Ectodermal cell (in vitro differentiated cells): ENCODE results near the gene MVD.

Source experiments
- H3K27ac ChIP-seq: 2 replicates; pipeline ENCODE4 v1.7.0; 2013; ENCODE audit warnings: mild to moderate bottlenecking, low read depth, low read length; ENCODE audit not compliant: insufficient read depth, poor library complexity, severe bottlenecking
- H3K27me3 ChIP-seq: 2 replicates; pipeline ENCODE4 v1.7.0; 2013; ENCODE audit warnings: mild to moderate bottlenecking, low read length; ENCODE audit not compliant: insufficient read depth, control insufficient read depth, poor library complexity, severe bottlenecking
- H3K36me3 ChIP-seq: one replicate; pipeline ENCODE4 v1.7.0; 2013; ENCODE audit warnings: low read length; ENCODE audit not compliant: control insufficient read depth, insufficient read depth
- H3K4me1 ChIP-seq: one replicate; pipeline ENCODE4 v1.7.0; 2013; ENCODE audit warnings: low read length; ENCODE audit not compliant: control insufficient read depth, insufficient read depth
- H3K4me3 ChIP-seq: 2 replicates; pipeline ENCODE4 v1.7.0; 2013; ENCODE audit warnings: low read depth, low read length, control low read depth; ENCODE audit not compliant: insufficient read depth
- H3K9me3 ChIP-seq: 2 replicates; pipeline ENCODE4 v1.7.0; 2013; ENCODE audit warnings: mild to moderate bottlenecking, low read length, moderate library complexity; ENCODE audit not compliant: control insufficient read depth
- WGBS, 2 experiments: methylation state at CpG; one replicate each; pipeline ENCODE4 v1.1.7; 2013; ENCODE audit warnings: missing lambda C conversion rate in 2 of 2; 5-methylcytosine and 5-hydroxymethylcytosine counted together

MVD gene

GRCh38 chr16:88697116-88697830 is 34.4 kb upstream of the MVD start:
- WGBS, 2 experiments, result 95 to 96% methylated on average over 47 of the region's 47 CpGs
- H3K9me3 ChIP-seq, result no peaks in the 10 kb centered on the region
- H3K4me3 ChIP-seq, result no peak overlapping the region
- no peaks in the 10 kb centered on the region for H3K4me1 ChIP-seq
- H3K36me3 ChIP-seq, result peaks cover 8% of the 10 kb centered on the region
- H3K27ac ChIP-seq, result no peak overlapping the region
- H3K27me3 ChIP-seq, result no peaks in the 10 kb centered on the region

GRCh38 chr16:88696441-88696840 is 33.5 kb upstream of the MVD start:
- H3K4me1 ChIP-seq, result no peaks in the 10 kb centered on the region
- WGBS, 2 experiments, result 91 to 94% methylated on average over 14 of the region's 14 CpGs
- no peak overlapping the region for H3K4me3 ChIP-seq
- no peak overlapping the region for H3K27ac ChIP-seq
- H3K27me3 ChIP-seq, result no peaks in the 10 kb centered on the region
- peaks cover 8% of the 10 kb centered on the region for H3K36me3 ChIP-seq
- H3K9me3 ChIP-seq, result no peaks in the 10 kb centered on the region

- Histone ChIP-seq H3K4me1 (no peaks in the 10 kb centered on the region), H3K9me3 (no peaks in the 10 kb centered on the region), H3K4me3 (no peak overlapping the region), H3K36me3 (peaks cover 8% of the 10 kb centered on the region), H3K27me3 (peaks cover 4% of the 10 kb centered on the region), H3K27ac (no peak overlapping the region)
- 95 to 97% methylated on average over 7 of the region's 7 CpGs for WGBS, 2 experiments
Observed at GRCh38 chr16:88695753-88696152, 32.9 kb upstream of the MVD start.

GRCh38 chr16:88695218-88695617 is 32.3 kb upstream of the MVD start:
- Histone ChIP-seq H3K27me3 (peaks cover 9% of the 10 kb centered on the region), H3K36me3 (peaks cover 8% of the 10 kb centered on the region), H3K9me3 (no peaks in the 10 kb centered on the region), H3K4me3 (no peak overlapping the region), H3K27ac (no peak overlapping the region), H3K4me1 (no peaks in the 10 kb centered on the region)
- WGBS, 2 experiments, result 93 to 94% methylated on average over 15 of the region's 15 CpGs

GRCh38 chr16:88694221-88695087 is 31.6 kb upstream of the MVD start:
- Histone ChIP-seq H3K4me3 (no peak overlapping the region), H3K27ac (no peak overlapping the region), H3K4me1 (no peaks in the 10 kb centered on the region), H3K27me3 (peaks cover 12% of the 10 kb centered on the region), H3K36me3 (peaks cover 8% of the 10 kb centered on the region), H3K9me3 (no peaks in the 10 kb centered on the region)
- WGBS, 2 experiments, result 89 to 90% methylated on average over 37 of the region's 37 CpGs

- H3K9me3 ChIP-seq, result no peaks in the 10 kb centered on the region
- H3K36me3 ChIP-seq, result peaks cover 8% of the 10 kb centered on the region
- no peak overlapping the region for H3K27ac ChIP-seq
- no peak overlapping the region for H3K4me3 ChIP-seq
- no peaks in the 10 kb centered on the region for H3K4me1 ChIP-seq
- H3K27me3 ChIP-seq, result peaks cover 20% of the 10 kb centered on the region
- 93 to 94% methylated on average over 39 of the region's 39 CpGs for WGBS, 2 experiments
Observed at GRCh38 chr16:88693420-88694177, 30.7 kb upstream of the MVD start.

- H3K27ac ChIP-seq, result no peak overlapping the region
- peaks cover 3% of the 10 kb centered on the region for H3K36me3 ChIP-seq
- H3K4me3 ChIP-seq, result no peak overlapping the region
- H3K4me1 ChIP-seq, result no peaks in the 10 kb centered on the region
- peaks cover 28% of the 10 kb centered on the region for H3K27me3 ChIP-seq
- H3K9me3 ChIP-seq, result no peaks in the 10 kb centered on the region
- 90 to 94% methylated on average over 10 of the region's 10 CpGs for WGBS, 2 experiments
Observed at GRCh38 chr16:88692861-88693260, 30.0 kb upstream of the MVD start.

- Histone ChIP-seq H3K4me1 (no peaks in the 10 kb centered on the region), H3K27me3 (peaks cover 36% of the 10 kb centered on the region), H3K27ac (no peak overlapping the region), H3K9me3 (no peaks in the 10 kb centered on the region), H3K4me3 (no peak overlapping the region), H3K36me3 (peaks cover 3% of the 10 kb centered on the region)
- WGBS, 2 experiments, result 92 to 93% methylated on average over 26 of the region's 26 CpGs
Observed at GRCh38 chr16:88691924-88692560, 29.2 kb upstream of the MVD start.

GRCh38 chr16:88691129-88691813 is 28.4 kb upstream of the MVD start:
- Histone ChIP-seq H3K4me3 (no peak overlapping the region), H3K9me3 (no peaks in the 10 kb centered on the region), H3K36me3 (no peaks in the 10 kb centered on the region), H3K27me3 (peaks cover 43% of the 10 kb centered on the region), H3K4me1 (no peaks in the 10 kb centered on the region), H3K27ac (no peak overlapping the region)
- 91% methylated on average over 33 of the region's 33 CpGs for WGBS, 2 experiments
